ENCODE data around the gene TMEM253. TPM values are rescaled to one million over a fixed set of nuclear protein-coding genes. Genes with fewer than 3 reads are reported as not detected.

The TMEM253 gene
- total RNA-seq, 1 donor from 2014 or later, result 1.9 TPM

DNA sequence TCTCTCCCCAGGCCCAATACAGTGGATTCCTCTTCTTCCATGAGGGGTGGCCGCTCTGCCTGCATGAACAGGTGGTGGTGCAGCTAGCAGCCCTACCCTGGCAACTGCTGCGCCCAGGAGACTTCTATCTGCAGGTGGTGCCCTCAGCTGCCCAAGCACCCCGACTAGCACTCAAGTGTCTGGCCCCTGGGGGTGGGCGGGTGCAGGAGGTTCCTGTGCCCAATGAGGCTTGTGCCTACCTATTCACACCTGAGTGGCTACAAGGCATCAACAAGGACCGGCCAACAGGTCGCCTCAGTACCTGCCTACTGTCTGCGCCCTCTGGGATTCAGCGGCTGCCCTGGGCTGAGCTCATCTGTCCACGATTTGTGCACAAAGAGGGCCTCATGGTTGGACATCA, 26.9 kb upstream of the TMEM253 start:
- H3K4me3 Mint-ChIP-seq, result no peak overlapping the region
- no peak for DNase-seq (ENCODE audit: low spot score in 2 of 2, unreplicated experiment in 2 of 2)
- H3K9me3 Mint-ChIP-seq, result no peaks in the 10 kb centered on the region
- peaks cover 26% of the 10 kb centered on the region for H3K36me3 Mint-ChIP-seq
- peaks cover 24% of the 10 kb centered on the region for H3K4me1 Mint-ChIP-seq
- peaks cover 2% of the 10 kb centered on the region for H3K27me3 Mint-ChIP-seq (ENCODE audit: low read depth)
- no peak overlapping the region for H3K27ac Mint-ChIP-seq
- TF ChIP-seq, protein P1, sequence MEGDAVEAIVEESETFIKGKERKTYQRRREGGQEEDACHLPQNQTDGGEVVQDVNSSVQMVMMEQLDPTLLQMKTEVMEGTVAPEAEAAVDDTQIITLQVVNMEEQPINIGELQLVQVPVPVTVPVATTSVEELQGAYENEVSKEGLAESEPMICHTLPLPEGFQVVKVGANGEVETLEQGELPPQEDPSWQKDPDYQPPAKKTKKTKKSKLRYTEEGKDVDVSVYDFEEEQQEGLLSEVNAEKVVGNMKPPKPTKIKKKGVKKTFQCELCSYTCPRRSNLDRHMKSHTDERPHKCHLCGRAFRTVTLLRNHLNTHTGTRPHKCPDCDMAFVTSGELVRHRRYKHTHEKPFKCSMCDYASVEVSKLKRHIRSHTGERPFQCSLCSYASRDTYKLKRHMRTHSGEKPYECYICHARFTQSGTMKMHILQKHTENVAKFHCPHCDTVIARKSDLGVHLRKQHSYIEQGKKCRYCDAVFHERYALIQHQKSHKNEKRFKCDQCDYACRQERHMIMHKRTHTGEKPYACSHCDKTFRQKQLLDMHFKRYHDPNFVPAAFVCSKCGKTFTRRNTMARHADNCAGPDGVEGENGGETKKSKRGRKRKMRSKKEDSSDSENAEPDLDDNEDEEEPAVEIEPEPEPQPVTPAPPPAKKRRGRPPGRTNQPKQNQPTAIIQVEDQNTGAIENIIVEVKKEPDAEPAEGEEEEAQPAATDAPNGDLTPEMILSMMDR (IDR thresholded peaks at IDR 0.05; ENCODE audit: unreplicated experiment), result no peak

DNA sequence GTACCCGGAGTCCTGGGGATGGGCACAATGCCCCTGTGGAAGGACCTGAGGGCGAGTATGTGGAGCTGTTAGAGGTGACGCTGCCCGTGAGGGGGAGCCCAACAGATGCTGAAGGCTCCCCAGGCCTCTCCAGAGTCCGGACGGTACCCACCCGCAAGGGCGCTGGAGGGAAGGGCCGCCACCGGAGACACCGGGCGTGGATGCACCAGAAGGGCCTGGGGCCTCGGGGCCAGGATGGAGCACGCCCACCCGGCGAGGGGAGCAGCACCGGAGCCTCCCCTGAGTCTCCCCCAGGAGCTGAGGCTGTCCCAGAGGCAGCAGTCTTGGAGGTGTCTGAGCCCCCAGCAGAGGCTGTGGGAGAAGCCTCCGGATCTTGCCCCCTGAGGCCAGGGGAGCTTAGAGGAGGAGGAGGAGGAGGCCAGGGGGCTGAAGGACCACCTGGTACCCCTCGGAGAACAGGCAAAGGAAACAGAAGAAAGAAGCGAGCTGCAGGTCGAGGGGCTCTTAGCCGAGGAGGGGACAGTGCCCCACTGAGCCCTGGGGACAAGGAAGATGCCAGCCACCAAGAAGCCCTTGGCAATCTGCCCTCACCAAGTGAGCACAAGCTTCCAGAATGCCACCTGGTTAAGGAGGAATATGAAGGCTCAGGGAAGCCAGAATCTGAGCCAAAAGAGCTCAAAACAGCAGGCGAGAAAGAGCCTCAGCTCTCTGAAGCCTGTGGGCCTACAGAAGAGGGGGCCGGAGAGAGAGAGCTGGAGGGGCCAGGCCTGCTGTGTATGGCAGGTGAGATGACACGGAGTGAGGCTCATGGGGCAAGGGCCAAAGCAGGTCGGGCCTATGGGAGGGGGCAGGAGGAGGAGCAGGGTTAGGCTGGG, 26.2 kb upstream of the TMEM253 start:
- H3K36me3 Mint-ChIP-seq, result peaks cover 26% of the 10 kb centered on the region
- H3K27me3 Mint-ChIP-seq (ENCODE audit: low read depth), result no peaks in the 10 kb centered on the region
- peaks cover 18% of the 10 kb centered on the region for H3K4me1 Mint-ChIP-seq
- DNase-seq (ENCODE audit: low spot score in 2 of 2, unreplicated experiment in 2 of 2), result no peak
- TF ChIP-seq, protein P1 (IDR thresholded peaks at IDR 0.05; ENCODE audit: unreplicated experiment), result no peak
- H3K27ac Mint-ChIP-seq, result no peak overlapping the region
- no peaks in the 10 kb centered on the region for H3K9me3 Mint-ChIP-seq
- no peak overlapping the region for H3K4me3 Mint-ChIP-seq

- no peaks in the 10 kb centered on the region for H3K9me3 Mint-ChIP-seq
- peaks cover 18% of the 10 kb centered on the region for H3K4me1 Mint-ChIP-seq
- H3K27me3 Mint-ChIP-seq (ENCODE audit: low read depth), result no peaks in the 10 kb centered on the region
- no peak overlapping the region for H3K4me3 Mint-ChIP-seq
- peaks cover 31% of the 10 kb centered on the region for H3K36me3 Mint-ChIP-seq
- DNase-seq (ENCODE audit: low spot score in 2 of 2, unreplicated experiment in 2 of 2), result no peak
- no peak overlapping the region for H3K27ac Mint-ChIP-seq
- TF ChIP-seq, protein P1 (IDR thresholded peaks at IDR 0.05; ENCODE audit: unreplicated experiment), result no peak
Measured at GRCh38 chr14:21075719-21076437, 25.0 kb upstream of the TMEM253 start.

GRCh38 chr14:21077672-21078071, 23.2 kb upstream of the TMEM253 start:
- Mint-ChIP-seq H3K9me3 (no peaks in the 10 kb centered on the region), H3K27ac (no peak overlapping the region), H3K36me3 (peaks cover 36% of the 10 kb centered on the region), H3K27me3 (ENCODE audit: low read depth) (no peaks in the 10 kb centered on the region), H3K4me3 (no peak overlapping the region), H3K4me1 (peaks cover 6% of the 10 kb centered on the region)
- no peak for DNase-seq (ENCODE audit: low spot score in 2 of 2, unreplicated experiment in 2 of 2)
- TF ChIP-seq, protein P1 (IDR thresholded peaks at IDR 0.05; ENCODE audit: unreplicated experiment), result no peak

- peaks cover 38% of the 10 kb centered on the region for H3K36me3 Mint-ChIP-seq
- H3K27me3 Mint-ChIP-seq (ENCODE audit: low read depth), result no peaks in the 10 kb centered on the region
- DNase-seq (ENCODE audit: low spot score in 2 of 2, unreplicated experiment in 2 of 2), result no peak
- H3K9me3 Mint-ChIP-seq, result no peaks in the 10 kb centered on the region
- H3K4me1 Mint-ChIP-seq, result peaks cover 4% of the 10 kb centered on the region
- no peak overlapping the region for H3K4me3 Mint-ChIP-seq
- TF ChIP-seq, protein P1 (IDR thresholded peaks at IDR 0.05; ENCODE audit: unreplicated experiment), result no peak
- H3K27ac Mint-ChIP-seq, result no peak overlapping the region
Measured at GRCh38 chr14:21078287-21078686, 22.6 kb upstream of the TMEM253 start.
